Thymus (tissue), 11 donors: ENCODE measurements around the gene DTNB. TPM values are rescaled to one million over a fixed set of nuclear protein-coding genes. Genes with fewer than 3 reads are reported as not detected.
"Not testable (repeated sequence)": the region's sequence is repeated elsewhere in the genome, so short reads cannot be mapped to it uniquely, and the experiment has no call there.

Experiments
- DNase-seq, 9 donors: peaks; one replicate each; pipeline ENCODE4 v3.0.0-alpha.2; 2013; ENCODE audit warnings: low spot score in 9 of 9, low read depth in 6 of 9, missing footprints in 1 of 9
- H3K27ac ChIP-seq, 2 donors: one replicate each; pipeline ENCODE4 v1.5.1; 2013; ENCODE audit warnings: control low read depth in 1 of 2, low read depth in 1 of 2, low read length in 1 of 2, mild to moderate bottlenecking in 1 of 2, moderate library complexity in 1 of 2
- H3K27me3 ChIP-seq, 2 donors: one replicate each; pipeline ENCODE4 v1.5.1; 2013; ENCODE audit warnings: low read length in 1 of 2; ENCODE audit not compliant: control insufficient read depth in 2 of 2, insufficient read depth in 1 of 2
- H3K36me3 ChIP-seq, 2 donors: one replicate each; pipeline ENCODE4 v1.5.1; 2013; ENCODE audit warnings: low read length in 1 of 2, mild to moderate bottlenecking in 1 of 2, moderate library complexity in 1 of 2; ENCODE audit not compliant: control insufficient read depth in 2 of 2, insufficient read depth in 2 of 2
- H3K4me1 ChIP-seq, 2 donors: one replicate each; pipeline ENCODE4 v1.5.1; 2013; ENCODE audit warnings: low read length in 2 of 2; ENCODE audit not compliant: control insufficient read depth in 2 of 2, insufficient read depth in 2 of 2
- H3K4me3 ChIP-seq, 2 donors: one replicate each; pipeline ENCODE4 v1.5.1; 2013; ENCODE audit warnings: low read length in 2 of 2, control low read depth in 1 of 2, mild to moderate bottlenecking in 1 of 2
- H3K9me3 ChIP-seq, 2 donors: one replicate each; pipeline ENCODE4 v1.5.1; 2013; ENCODE audit warnings: low read length in 1 of 2, mild to moderate bottlenecking in 1 of 2; ENCODE audit not compliant: control insufficient read depth in 2 of 2, insufficient read depth in 1 of 2
- WGBS: extraction: QIAGEN DNeasy Blood & Tissue Kit; methylation state at CpG from one replicate; pipeline ENCODE4 v1.1.7; 2013; 5-methylcytosine and 5-hydroxymethylcytosine counted together
- polyA plus RNA-seq: library from polyadenylated mRNA; stranded (reverse); fragments of 200-250 nt; gene quantifications from one replicate; pipeline ENCODE4 v1.2.3, GENCODE V29; 2013
- total RNA-seq: library from RNA; stranded (reverse); fragments of 120-200 nt; gene quantifications from one replicate; pipeline ENCODE4 v1.2.4, GENCODE V29; 2013
- donor health status: healthy.

The DTNB gene
- total and polyA plus RNA-seq, 2 donors = 7.6 to 20.1 TPM

DNA sequence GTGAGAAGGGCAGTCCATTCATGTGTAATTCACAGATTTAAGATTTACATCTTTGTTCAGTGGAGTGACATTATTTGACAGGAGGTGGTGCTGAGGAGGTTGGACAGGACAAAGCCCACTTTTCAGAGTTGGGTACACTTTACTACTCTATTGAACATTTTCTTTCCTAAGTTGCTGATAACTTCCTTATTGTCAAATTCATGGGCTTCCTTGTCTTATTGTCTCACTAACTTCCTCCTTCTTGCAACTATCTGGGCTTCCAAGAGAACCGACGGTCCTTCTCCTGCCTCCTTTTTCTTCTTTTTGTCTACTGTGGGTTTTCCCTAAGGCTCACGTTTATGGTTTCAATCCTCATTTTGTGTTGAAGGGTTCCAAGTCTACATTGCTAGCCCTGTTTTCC, 263.9 kb downstream of the DTNB start:
- no peak overlapping the region for H3K4me3 ChIP-seq
- H3K27me3 ChIP-seq = no peaks in the 10 kb centered on the region
- H3K27ac ChIP-seq = no peak overlapping the region
- 78% methylated on average over 3 of the region's 3 CpGs for WGBS
- H3K36me3 ChIP-seq = no peaks in the 10 kb centered on the region
- H3K4me1 ChIP-seq = peaks cover 0 to 19% of the 10 kb centered on the region in 2 donors
- no peak for DNase-seq
- no peaks in the 10 kb centered on the region for H3K9me3 ChIP-seq

DNA sequence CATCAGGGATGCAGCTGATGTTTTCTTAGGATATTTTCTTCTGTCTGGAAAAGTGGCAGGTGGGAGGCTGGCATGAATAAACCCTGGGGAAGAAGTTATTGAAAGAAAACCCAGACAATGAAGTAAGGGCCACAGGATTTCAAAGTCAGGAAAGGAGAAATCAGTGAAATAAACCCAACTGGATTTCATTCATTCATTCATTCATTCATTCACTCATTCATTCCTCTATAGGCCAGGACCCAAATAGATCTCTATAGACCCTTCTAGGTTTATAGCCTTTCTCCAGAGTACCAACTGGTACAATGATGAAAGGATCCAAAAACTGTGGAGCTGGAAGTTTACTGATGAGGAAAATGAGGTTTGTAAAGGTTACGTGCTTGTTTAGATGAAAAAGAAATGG, 264.3 kb downstream of the DTNB start:
- no peak overlapping the region for H3K27ac ChIP-seq
- no peak overlapping the region for H3K4me3 ChIP-seq
- no peak for DNase-seq
- no peaks in the 10 kb centered on the region for H3K36me3 ChIP-seq
- peaks cover 0 to 22% of the 10 kb centered on the region in 2 donors for H3K4me1 ChIP-seq
- WGBS = 100% methylated on average over 1 of the region's 1 CpG
- no peaks in the 10 kb centered on the region for H3K27me3 ChIP-seq
- H3K9me3 ChIP-seq = no peaks in the 10 kb centered on the region

DNA sequence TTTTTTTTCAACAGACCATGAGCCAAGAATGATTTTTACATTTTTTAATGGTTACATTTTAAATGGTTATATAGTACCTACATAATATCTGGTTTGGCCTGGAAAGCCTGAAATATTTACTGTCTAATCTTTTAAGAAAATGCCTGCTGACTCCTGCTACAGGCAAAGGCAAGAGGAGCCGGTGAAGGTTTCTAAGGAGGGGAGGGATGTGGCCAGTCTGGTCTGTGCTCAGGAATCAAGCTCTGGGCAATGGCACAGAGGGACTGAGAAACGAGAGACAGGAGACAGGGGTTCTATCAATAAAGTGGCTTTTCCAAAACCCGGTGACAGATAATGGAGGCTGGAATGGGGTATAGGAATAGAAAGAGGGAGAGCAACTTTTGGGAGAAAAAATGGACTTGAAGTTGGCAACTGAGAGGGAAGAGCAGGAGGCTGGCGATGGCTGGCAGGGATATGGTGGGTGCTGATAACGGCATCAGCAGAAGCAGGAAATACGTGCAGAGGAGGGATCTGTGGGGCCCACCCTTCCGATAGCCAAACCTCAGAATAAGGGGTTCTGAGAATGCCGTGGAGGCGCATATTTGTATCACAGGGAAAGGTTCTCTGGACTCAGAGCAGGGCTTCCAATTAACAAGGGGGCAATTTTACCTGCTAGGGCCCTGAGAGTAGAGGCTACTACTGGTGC, 267.6 kb downstream of the DTNB start:
- H3K27me3 ChIP-seq = no peaks in the 10 kb centered on the region
- H3K9me3 ChIP-seq = no peaks in the 10 kb centered on the region
- 79% methylated on average over 9 of the region's 9 CpGs for WGBS
- no peak overlapping the region for H3K27ac ChIP-seq
- DNase-seq = no peak
- no peaks in the 10 kb centered on the region for H3K36me3 ChIP-seq
- H3K4me1 ChIP-seq = peaks cover 0 to 34% of the 10 kb centered on the region in 2 donors
- no peak overlapping the region for H3K4me3 ChIP-seq

DNA sequence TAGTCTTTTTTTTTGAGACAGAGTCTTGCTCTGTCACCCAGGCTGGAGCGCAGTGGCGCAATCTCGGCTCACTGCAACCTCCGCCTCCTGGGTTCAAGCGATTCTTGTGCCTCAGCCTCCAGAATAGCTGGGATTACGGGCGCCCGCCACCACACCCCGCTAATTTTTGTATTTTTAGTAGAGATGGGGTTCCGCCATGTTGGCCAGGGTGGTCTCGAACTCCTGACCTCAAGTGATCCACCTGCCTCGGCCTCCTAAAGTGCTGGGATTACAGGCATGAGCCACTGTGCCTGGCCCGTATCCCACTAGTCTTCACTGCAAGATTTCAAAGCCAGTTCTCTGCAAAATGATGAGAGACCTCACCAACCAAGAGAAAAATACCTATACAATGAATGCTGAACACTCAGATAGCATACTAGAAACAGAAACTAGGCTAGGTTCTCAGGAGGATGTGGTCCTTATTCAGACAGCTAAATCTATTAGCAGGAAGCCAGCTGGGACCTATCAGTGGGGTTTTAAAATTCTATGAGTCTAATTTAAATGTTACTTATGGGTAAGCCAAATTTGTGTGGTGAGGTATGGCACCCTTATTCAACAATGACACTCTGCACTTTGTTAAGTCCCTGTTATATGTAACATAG, 270.1 kb downstream of the DTNB start:
- H3K4me3 ChIP-seq, H3K27me3 ChIP-seq, H3K36me3 ChIP-seq, H3K9me3 ChIP-seq: not testable (repeated sequence)
- Histone ChIP-seq H3K27ac (peak overlapping the region in 1 of 2 donors; percentile 81), H3K4me1 (peaks cover 0 to 25% of the 10 kb centered on the region in 2 donors)
- WGBS = 94% methylated on average over 13 of the region's 13 CpGs
- DNase-seq = peak in 1 of 9 donors; percentile 52

DNA sequence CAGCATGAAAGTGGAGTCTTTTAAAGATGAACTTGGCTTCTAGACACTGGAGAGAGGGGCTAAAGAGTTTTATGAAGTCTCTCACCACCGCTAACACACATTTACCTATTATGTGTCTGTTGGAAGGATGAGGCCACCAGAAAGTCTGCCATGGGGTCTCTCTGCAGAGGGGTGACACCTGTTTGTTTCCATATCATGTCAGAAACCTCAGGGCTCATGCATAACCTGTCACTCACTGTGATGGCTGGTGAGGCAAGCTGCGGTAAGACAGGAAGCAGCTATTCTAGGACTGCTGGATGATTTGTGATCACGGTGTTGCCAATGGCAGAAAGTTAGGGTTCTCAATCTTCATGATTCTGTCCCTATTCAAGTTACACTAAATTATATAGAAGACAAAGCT, 270.9 kb downstream of the DTNB start:
- Histone ChIP-seq H3K36me3 (no peaks in the 10 kb centered on the region), H3K27ac (peak overlapping the region; percentile 56 to 81), H3K4me1 (peaks cover 0 to 25% of the 10 kb centered on the region in 2 donors), H3K9me3 (no peaks in the 10 kb centered on the region), H3K4me3 (no peak overlapping the region), H3K27me3 (no peaks in the 10 kb centered on the region)
- WGBS = 11% methylated on average over 3 of the region's 3 CpGs
- DNase-seq = peak; percentile 34 to 83 (median 55)

DNA sequence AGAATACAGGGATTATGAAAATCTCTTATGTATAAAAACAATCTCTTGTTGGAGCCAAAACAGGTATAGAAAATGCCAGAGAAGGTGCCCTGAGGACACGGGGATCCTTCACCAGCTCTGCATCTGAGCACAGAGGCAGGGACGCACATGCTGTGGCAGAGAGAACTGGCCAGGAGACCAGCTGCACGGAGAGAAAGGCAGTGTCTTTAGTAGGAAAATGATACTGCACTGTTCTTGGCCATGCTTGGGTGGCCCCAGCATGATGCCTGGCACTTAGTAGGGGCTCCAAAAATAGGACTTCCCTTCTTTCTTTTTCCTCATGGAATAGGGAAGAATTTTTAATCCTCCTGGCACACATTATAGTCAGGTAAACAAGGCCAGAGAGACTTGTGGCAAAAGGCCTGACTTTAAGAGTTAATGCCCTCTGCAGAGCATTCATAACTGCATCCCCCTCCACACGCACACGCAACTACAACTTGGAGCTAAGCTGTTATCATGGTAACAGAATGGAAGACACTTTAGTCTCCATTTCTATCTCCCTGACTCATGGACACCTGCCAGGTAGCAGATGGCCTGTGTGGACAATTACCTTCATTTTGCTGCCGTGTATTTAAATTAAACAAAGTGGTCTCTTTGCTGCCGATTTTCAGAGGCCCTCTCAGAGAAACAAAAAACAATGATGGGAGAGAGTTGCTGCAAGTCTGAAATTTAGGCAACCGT, 271.9 kb downstream of the DTNB start:
- Histone ChIP-seq H3K4me1 (peaks cover 0 to 25% of the 10 kb centered on the region in 2 donors), H3K9me3 (no peaks in the 10 kb centered on the region), H3K36me3 (no peaks in the 10 kb centered on the region), H3K27me3 (no peaks in the 10 kb centered on the region), H3K4me3 (no peak overlapping the region), H3K27ac (no peak overlapping the region)
- WGBS = 93% methylated on average over 8 of the region's 8 CpGs
- DNase-seq = no peak

DNA sequence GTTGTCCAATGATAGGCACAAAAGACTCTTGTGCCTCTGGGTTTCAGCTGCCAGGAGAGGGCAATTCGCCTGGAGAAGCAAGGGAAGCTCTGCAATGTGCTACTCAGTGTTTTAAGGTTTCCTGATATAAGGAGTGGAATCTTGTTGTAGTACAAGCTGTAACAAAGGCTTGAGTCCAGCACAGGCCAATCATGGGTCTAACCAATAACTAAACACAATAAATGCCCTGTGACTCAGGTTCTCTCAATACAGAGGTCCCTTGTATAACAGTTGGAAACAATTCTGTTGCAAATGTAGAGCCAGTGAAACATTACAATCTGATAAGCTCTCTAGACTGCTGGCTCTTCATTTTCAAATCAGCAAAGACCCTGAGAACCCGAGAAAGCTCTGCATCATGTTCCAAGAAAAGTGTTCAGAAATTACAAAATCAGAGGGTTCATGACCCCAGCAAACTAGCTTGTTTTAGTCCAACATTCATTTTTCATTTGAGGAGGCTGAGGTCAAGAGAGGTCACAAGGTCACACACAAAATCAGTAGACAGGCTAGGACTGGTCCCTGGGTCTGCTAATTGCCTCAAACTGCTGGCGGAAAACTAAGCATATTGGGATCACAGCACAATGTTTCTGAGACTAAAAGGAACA, 272.7 kb downstream of the DTNB start:
- H3K36me3 ChIP-seq = no peaks in the 10 kb centered on the region
- no peaks in the 10 kb centered on the region for H3K9me3 ChIP-seq
- DNase-seq = no peak
- H3K4me3 ChIP-seq = no peak overlapping the region
- 98% methylated on average over 3 of the region's 3 CpGs for WGBS
- peaks cover 0 to 22% of the 10 kb centered on the region in 2 donors for H3K4me1 ChIP-seq
- no peaks in the 10 kb centered on the region for H3K27me3 ChIP-seq
- H3K27ac ChIP-seq = no peak overlapping the region

DNA sequence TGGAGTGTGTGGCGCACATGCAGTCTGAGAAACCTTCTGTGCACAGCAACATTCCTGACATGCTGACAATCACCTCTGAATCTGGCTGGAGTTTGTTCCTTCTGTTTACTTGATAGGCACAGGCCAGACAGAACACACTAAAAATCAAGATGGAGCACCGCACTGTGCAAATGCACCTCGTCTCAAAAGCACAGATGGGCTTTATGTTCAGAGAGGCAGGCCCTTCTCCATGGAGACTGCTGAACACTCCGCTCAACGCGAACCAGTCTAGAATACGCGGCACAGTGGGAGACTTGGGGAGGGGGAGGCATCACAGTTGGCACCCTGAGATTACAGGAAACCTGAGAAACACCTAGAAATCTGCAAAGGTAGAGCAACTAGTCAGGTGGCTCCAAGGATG, 273.2 kb downstream of the DTNB start:
- Histone ChIP-seq H3K9me3 (no peaks in the 10 kb centered on the region), H3K4me1 (peaks cover 0 to 20% of the 10 kb centered on the region in 2 donors), H3K27me3 (no peaks in the 10 kb centered on the region), H3K36me3 (no peaks in the 10 kb centered on the region), H3K27ac (no peak overlapping the region), H3K4me3 (no peak overlapping the region)
- no peak for DNase-seq
- 99% methylated on average over 8 of the region's 8 CpGs for WGBS

DNA sequence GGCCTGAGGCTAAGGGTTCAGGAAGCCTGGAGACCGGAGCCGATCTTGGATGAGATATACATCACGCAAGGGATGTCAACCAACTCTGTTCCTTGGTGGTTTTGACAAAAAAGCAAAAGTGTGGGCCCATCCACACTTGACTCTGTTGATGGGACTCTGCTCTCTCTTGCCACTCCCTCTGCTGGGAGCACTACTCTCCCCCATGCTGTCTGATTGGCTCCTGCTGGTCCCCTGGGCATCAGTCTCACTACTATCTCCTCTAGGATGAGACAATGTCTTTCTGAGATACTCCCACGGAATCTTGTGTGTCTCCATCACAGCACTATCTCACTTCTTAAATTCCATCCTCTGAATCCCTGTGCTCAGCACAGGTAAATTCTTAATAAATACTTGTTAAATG, 274.8 kb downstream of the DTNB start:
- Histone ChIP-seq H3K27ac (no peak overlapping the region), H3K36me3 (no peaks in the 10 kb centered on the region), H3K4me3 (no peak overlapping the region), H3K27me3 (no peaks in the 10 kb centered on the region), H3K4me1 (peaks cover 0 to 13% of the 10 kb centered on the region in 2 donors), H3K9me3 (no peaks in the 10 kb centered on the region)
- no peak for DNase-seq
- over 99% methylated on average over 4 of the region's 4 CpGs for WGBS
